Neural progenitor cell (in vitro differentiated cells): ENCODE data around the gene CCDC47. TPM values are rescaled to one million over a fixed set of nuclear protein-coding genes. Genes with fewer than 3 reads are reported as not detected.

Experiments
- DNase-seq: peaks from one replicate; pipeline ENCODE4 v3.0.0-alpha.2; 2016; ENCODE audit warnings: low spot score
- H2AFZ ChIP-seq: fragments of 200-600 bp; sonication (generic); replicated peaks from 2 replicates; pipeline ENCODE4 v1.6.1; 2016; ENCODE audit warnings: antibody characterized with exemption
- H3F3A ChIP-seq: fragments of 200-600 bp; sonication (generic); 2 replicates; pipeline ENCODE4 v1.6.1; 2016; ENCODE audit warnings: antibody characterized with exemption, low read depth
- H3K27ac ChIP-seq: fragments of 200-600 bp; sonication (generic); 2 replicates; pipeline ENCODE4 v1.5.1; 2016; ENCODE audit warnings: mild to moderate bottlenecking
- H3K27me3 ChIP-seq: fragments of 200-600 bp; sonication (generic); 2 replicates; pipeline ENCODE4 v1.6.1; 2016; ENCODE audit warnings: mild to moderate bottlenecking, moderate library complexity
- H3K36me3 ChIP-seq: fragments of 200-600 bp; sonication (generic); 2 replicates; pipeline ENCODE4 v1.5.1; 2016
- H3K4me1 ChIP-seq: fragments of 200-600 bp; sonication (generic); 2 replicates; pipeline ENCODE4 v1.6.1; 2016; ENCODE audit warnings: mixed run types
- H3K4me2 ChIP-seq: fragments of 200-600 bp; sonication (generic); 2 replicates; pipeline ENCODE4 v1.6.1; 2016
- H3K4me3 ChIP-seq: fragments of 200-600 bp; sonication (generic); 2 replicates; pipeline ENCODE4 v1.5.1; 2016
- H3K79me2 ChIP-seq: fragments of 200-600 bp; sonication (generic); 2 replicates; pipeline ENCODE4 v1.6.1; 2016; ENCODE audit warnings: low read depth
- H3K9ac ChIP-seq: fragments of 200-600 bp; sonication (generic); 2 replicates; pipeline ENCODE4 v1.6.1; 2016
- H3K9me3 ChIP-seq: fragments of 200-600 bp; sonication (generic); 2 replicates; pipeline ENCODE4 v1.5.1; 2016; ENCODE audit warnings: low read depth
- H4K20me1 ChIP-seq: fragments of 200-600 bp; sonication (generic); 2 replicates; pipeline ENCODE4 v1.6.1; 2016; ENCODE audit warnings: low read depth
- H3K27ac Mint-ChIP-seq: 3 replicates; pipeline ENCODE4 v1.8.0; 2021; ENCODE audit warnings: mixed read lengths
- H3K27me3 Mint-ChIP-seq: 2 replicates; pipeline ENCODE4 v1.8.0; 2022; ENCODE audit warnings: low read depth, mild to moderate bottlenecking, inconsistent platforms, moderate library complexity, mixed read lengths; ENCODE audit not compliant: insufficient read depth
- H3K36me3 Mint-ChIP-seq: 3 replicates; pipeline ENCODE4 v1.8.0; 2021; ENCODE audit warnings: mixed read lengths
- H3K4me1 Mint-ChIP-seq: 3 replicates; pipeline ENCODE4 v1.8.0; 2021; ENCODE audit warnings: mixed read lengths
- H3K4me3 Mint-ChIP-seq: 3 replicates; pipeline ENCODE4 v1.8.0; 2021; ENCODE audit warnings: mild to moderate bottlenecking, moderate library complexity, mixed read lengths
- H3K9me3 Mint-ChIP-seq: 3 replicates; pipeline ENCODE4 v1.8.0; 2020; ENCODE audit warnings: mixed read lengths
- CTCF ChIP-seq: fragments of 200-600 bp; sonication (generic); IDR thresholded peaks from 2 replicates; pipeline ENCODE4 v1.5.1; 2017; ENCODE audit warnings: antibody characterized with exemption, mild to moderate bottlenecking
- EZH2 ChIP-seq: fragments of 200-600 bp; sonication (generic); IDR thresholded peaks from 2 replicates; pipeline ENCODE4 v1.6.1; 2017; ENCODE audit warnings: antibody characterized with exemption, mild to moderate bottlenecking, moderate library complexity
- EZH2phosphoT487 ChIP-seq: fragments of 200-600 bp; sonication (generic); IDR thresholded peaks from 2 replicates; pipeline ENCODE4 v1.6.1; 2017; ENCODE audit warnings: antibody characterized with exemption
- total RNA-seq: library from RNA; depleted of rRNA; stranded (reverse); fragments of >200 nt; gene quantifications from 2 replicates; pipeline ENCODE4 v1.2.3, GENCODE V29; 2015; ENCODE audit warnings: low replicate concordance

The CCDC47 gene
- total RNA-seq, 1 donor from 2014 or later: 60.8 TPM

- Histone ChIP-seq H4K20me1 (peaks cover 73% of the 10 kb centered on the region), H3K4me1 (peaks cover 8% of the 10 kb centered on the region), H3K9ac (peak overlapping the region; percentile 97), H3K36me3 (peaks cover 5% of the 10 kb centered on the region), H3K9me3 (no peaks in the 10 kb centered on the region), H3K79me2 (peaks cover 93% of the 10 kb centered on the region), H3K4me3 (peak overlapping the region; percentile 73), H3F3A (peaks cover 23% of the 10 kb centered on the region), H3K27ac (no peak overlapping the region), H2AFZ (no peak overlapping the region), H3K27me3 (no peaks in the 10 kb centered on the region), H3K4me2 (peak overlapping the region; percentile 84)
- Mint-ChIP-seq H3K4me1 (peaks cover 22% of the 10 kb centered on the region), H3K36me3 (peaks cover 10% of the 10 kb centered on the region), H3K9me3 (no peaks in the 10 kb centered on the region), H3K27me3 (no peaks in the 10 kb centered on the region), H3K4me3 (peak overlapping the region; percentile 99), H3K27ac (peak overlapping the region; percentile 81)
- TF ChIP-seq EZH2phosphoT487 (no peak), EZH2 (no peak), CTCF (no peak)
- peak; percentile 10 for DNase-seq
Measured at GRCh38 chr17:63775420-63775819, 2.0 kb upstream of the CCDC47 start.

- TF ChIP-seq EZH2 (no peak), CTCF (no peak), EZH2phosphoT487 (no peak)
- Mint-ChIP-seq H3K27ac (peak overlapping the region; percentile 81), H3K4me3 (peak overlapping the region; percentile 99), H3K36me3 (peaks cover 8% of the 10 kb centered on the region), H3K4me1 (peaks cover 22% of the 10 kb centered on the region), H3K9me3 (no peaks in the 10 kb centered on the region), H3K27me3 (no peaks in the 10 kb centered on the region)
- Histone ChIP-seq H3K36me3 (peaks cover 5% of the 10 kb centered on the region), H4K20me1 (peaks cover 68% of the 10 kb centered on the region), H2AFZ (no peak overlapping the region), H3K4me2 (peak overlapping the region; percentile 84), H3K27ac (peak overlapping the region; percentile 99), H3K9me3 (no peaks in the 10 kb centered on the region), H3K27me3 (no peaks in the 10 kb centered on the region), H3K9ac (peak overlapping the region; percentile 97), H3K79me2 (peaks cover 93% of the 10 kb centered on the region), H3F3A (peaks cover 23% of the 10 kb centered on the region), H3K4me3 (peak overlapping the region; percentile 73), H3K4me1 (peaks cover 8% of the 10 kb centered on the region)
- peak; percentile 9 for DNase-seq
Measured at GRCh38 chr17:63774969-63775265, 1.5 kb upstream of the CCDC47 start.

GRCh38 chr17:63774141-63774968 is 958 bp upstream of the CCDC47 start, which contains the start of gene DDX42:
TSS of gene DDX42 (plus strand) at chr17:63774170. CDS start at chr17:63787050, 12,880 bp downstream.
- TF ChIP-seq EZH2phosphoT487: no peak
- peak; percentile 42 for TF ChIP-seq CTCF
- Mint-ChIP-seq H3K27me3 (no peaks in the 10 kb centered on the region), H3K36me3 (peaks cover 5% of the 10 kb centered on the region), H3K4me1 (peaks cover 22% of the 10 kb centered on the region), H3K27ac (peak within 1 kb of the TSS; percentile 99), H3K9me3 (no peaks in the 10 kb centered on the region), H3K4me3 (peak within 1 kb of the TSS; percentile 99)
- Histone ChIP-seq H3K9me3 (no peaks in the 10 kb centered on the region), H3K4me3 (peak within 1 kb of the TSS; percentile 73), H3K36me3 (peaks cover 5% of the 10 kb centered on the region), H3K79me2 (peaks cover 93% of the 10 kb centered on the region), H3K27ac (peak within 1 kb of the TSS; percentile 99), H3K9ac (peak within 1 kb of the TSS; percentile 97), H3K4me2 (peak within 1 kb of the TSS; percentile 84), H2AFZ (peak within 1 kb of the TSS; percentile 66), H4K20me1 (peaks cover 62% of the 10 kb centered on the region), H3K27me3 (no peaks in the 10 kb centered on the region), H3F3A (peaks cover 23% of the 10 kb centered on the region), H3K4me1 (peaks cover 8% of the 10 kb centered on the region)
- DNase-seq: peak; percentile 95
